HG03469 (cell line): ENCODE data around the gene LDB2.
"Not testable (repeated sequence)": the region's sequence is repeated elsewhere in the genome, so short reads cannot be mapped to it uniquely, and the experiment has no call there.

Source experiments
- ATAC-seq: cut with Tn5 transposase; IDR thresholded peaks from one replicate; pipeline ENCODE4 v1.9.1; 2021; ENCODE audit warnings: mild to moderate bottlenecking, moderate library complexity, moderate number of reproducible peaks; ENCODE audit not compliant: unreplicated experiment

Gene LDB2

DNA sequence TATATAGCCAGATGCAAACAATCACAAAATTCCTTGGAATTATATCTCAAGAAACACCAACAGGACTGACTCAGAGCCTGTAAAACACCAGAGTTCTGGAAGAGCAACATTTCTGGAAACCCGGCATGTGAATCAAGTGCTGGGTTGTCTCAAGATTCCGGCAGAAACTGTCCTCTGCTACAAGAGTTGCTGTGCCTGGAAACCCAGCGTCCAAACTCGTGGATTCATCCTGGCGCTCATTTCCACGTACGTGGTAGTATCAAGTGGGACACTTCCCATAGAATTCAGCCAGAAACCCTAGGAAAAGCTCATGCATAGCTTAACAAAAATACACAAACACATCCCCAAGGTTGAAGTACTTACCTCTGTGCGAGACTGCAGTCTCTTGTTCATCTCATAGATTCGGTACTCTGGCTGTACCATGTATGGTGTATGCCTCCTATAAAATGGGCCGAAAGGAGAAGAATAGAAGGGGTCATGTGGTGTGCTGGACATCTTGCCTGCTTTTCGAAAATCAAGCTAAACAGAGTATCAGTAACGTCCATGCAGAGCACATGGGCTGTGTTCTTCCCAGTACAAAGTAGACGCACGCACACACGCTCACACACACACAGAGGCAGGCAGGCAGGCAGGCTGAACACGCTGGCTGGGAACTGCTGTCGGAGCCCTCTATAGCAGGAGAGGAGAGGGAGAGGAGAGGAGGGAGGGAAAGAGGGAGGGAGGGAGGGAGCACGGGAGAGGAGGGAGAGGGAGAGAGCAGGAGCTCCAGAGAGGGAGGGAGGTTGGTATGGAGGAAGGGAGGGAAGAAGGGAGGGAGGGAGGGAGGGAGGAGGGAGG lies at the start of gene LDB2:
Gene LDB2, minus strand, starts transcription at position 655 of the 837 bp plus-strand sequence.
- no peak for ATAC-seq

DNA sequence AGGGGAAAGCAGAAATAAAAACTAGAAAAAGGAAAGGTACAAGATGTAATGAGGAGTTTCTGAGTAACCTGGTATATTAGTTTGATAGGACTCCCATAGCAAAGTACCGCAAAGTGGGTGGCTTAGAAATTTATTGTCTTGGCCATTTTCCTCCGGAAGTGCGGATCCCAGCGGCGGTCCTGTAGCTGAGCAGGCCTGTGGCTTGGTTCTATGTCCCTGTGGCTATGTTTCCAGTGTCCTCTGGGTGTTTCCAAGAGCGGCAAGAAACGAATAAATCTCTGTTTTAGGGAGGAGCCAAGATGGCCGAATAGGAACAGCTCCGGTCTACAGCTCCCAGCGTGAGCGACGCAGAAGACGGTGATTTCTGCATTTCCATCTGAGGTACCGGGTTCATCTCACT lies 44.0 kb upstream of the LDB2 start:
- ATAC-seq, result no peak

DNA sequence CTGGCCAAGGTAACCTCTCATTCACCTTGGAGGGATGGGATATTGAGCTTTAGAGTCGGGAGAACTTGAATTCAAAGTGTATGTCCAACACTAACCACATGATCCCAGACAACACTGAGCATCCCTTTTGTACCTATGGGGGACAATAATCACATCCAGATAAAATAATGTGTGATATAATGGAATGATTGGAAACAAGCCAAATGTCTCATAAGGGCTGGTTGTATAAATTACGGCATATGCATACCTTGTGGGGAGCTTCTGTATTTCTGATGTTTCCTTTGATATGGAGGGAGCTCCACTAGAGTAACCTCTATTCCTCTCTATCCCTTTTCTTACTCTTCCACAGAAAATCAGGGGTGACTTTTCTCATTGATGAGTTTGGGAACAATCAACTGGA lies 40.7 kb upstream of the LDB2 start:
- ATAC-seq, result no peak

DNA sequence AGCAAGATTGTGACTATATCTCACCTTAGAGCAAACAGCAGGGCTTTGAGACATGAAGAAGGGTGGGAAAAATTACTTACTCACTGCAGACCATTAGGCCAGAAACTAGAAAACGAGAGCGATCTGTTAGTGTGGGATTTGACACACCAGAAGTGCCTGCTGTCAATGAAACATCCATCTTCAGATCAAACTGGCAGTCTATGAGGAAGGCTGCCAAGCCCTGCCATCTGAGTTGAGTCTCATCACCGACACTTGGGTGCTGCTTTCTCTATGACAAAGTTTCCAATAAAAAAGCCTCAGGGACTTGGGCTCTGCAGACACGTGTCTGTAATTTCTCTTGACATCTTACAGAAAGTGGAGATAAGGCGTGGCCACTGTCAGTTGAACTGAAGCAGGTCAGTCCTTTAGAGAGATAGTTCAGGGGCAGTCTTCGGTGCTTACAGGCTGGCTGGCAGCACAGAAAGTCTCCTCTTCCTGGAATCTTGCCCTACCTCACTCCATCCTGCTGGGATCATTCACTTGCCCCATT lies 40.1 kb upstream of the LDB2 start:
- ATAC-seq, result no peak

DNA sequence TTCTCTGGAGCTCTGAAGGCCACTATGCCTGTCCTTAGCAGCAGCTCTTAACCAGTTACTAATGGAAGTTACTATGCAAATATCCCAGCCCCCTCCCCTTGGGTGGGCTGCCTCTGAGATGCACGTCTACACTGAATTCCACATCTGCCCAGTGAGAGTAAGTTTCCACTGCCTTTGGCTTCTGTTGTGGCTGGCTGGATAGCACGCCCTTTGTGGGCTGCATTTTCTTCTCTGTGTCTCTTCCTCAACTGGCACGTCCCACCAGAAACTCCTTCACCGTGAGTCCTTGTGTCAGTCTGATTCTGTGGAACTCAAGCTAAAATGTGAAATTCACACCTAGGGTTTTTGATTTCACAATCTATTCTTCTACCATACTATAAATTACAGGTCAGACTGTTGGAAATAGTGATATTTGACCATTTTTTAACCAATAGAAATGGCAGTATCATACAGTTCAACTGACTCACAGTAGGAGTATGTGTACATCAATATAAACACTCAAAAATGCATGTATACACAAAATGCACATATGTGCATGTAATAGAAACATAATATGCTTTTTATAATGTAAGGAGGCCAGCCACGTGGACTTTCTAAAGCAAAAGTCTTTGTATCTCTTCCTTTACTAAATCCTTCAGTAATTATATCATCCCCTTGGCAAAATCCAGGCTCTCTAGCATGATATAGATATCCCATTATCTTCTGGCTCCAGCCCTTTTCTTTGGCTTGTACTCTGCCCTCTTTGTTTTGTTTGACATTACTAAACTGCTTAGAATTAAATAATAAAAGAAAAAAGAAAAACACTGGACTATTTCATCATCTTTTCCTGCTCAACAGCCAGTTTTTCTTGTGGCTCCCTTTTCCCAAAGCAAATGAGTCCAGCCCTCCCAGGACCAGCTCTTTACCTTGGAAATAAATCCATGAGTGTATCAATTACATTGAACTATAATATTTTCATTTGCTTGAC lies 33.2 kb upstream of the LDB2 start:
- ATAC-seq, result no peak

DNA sequence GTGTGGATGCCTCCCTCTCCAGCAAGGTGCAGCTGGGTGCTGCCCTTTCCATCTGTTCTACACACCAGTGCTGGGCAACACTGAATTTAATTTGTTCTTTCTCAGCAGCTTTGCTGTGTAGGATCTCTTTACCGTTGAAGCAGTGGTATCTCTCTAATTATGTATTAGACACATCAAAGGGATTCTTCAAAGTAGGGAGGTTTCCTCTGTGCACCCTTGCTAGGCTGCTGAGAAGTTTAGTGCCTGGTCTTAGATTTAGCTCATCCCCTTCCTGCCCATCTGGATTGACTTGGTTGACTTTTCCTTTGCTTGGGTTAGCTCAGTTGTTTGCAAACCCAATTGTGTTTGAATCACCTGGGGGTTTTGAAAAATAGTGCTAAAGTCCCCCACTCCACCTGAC lies 27.8 kb upstream of the LDB2 start:
- no peak for ATAC-seq

DNA sequence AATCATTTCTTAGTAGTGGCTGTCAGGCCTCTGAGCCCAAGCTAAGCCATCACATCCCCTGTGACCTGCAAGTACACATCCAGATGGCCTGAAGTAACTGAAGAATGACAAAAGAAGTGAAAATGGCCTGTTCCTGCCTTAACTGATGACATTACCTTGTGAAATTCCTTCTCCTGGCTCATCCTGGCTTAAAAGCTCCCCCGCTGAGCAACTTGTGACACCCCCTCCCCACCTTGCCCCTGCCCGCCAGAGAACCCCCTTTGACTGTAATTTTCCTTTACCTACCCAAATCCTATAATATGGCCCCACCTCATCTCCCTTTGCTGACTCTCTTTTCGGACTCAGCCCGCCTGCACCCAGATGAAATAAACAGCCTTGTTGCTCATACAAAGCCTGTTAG lies 20.3 kb upstream of the LDB2 start:
- ATAC-seq, result not testable (repeated sequence)

DNA sequence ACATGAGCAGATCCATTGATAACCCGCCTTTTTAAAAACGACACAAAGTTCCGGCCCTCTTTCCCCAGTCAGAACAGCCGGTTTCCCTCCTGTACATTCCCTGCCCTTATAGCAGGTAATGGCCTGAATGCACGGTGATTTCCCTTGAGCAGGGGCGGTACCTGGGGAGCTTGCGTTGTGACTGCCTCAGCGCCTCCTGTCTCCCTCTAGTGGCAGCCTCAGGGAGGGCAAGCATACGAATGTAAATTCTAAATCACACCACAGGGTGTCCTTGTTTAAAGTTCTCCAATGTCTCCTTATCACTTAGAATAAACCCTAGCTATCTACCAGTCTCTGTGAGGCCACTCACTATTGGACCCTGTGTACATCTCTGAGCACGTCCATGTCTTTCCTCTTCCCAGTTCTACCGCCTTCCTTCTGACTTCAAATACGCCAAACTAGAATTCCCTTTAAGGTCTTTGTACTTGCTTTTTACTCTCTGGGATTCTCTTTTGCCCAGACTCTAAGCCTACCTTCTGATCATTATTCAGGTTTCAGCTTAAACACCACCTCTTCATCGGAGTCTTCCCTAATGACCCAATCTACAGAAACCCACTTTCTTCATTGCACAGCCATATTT lies 18.4 kb upstream of the LDB2 start:
- ATAC-seq, result peak; percentile 96

DNA sequence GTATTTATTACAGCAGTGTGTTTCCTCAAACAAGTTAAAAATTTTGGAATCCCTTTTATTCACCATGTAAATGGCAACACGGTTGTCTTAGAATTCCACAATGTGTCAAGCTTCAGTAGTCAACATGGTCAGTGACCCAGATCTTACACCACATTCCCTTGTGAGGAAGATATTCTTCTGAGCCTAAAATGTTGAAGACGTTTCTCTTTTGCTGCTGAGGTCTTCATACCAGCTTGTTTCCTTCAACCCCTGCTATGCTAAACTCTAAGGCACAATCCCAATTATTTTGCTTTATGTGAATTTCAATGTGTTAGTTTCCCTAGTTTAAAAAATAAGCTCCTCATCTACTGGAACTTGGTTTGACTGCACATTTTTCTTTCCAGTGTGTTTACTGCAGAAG lies 17.6 kb upstream of the LDB2 start:
- ATAC-seq, result no peak

DNA sequence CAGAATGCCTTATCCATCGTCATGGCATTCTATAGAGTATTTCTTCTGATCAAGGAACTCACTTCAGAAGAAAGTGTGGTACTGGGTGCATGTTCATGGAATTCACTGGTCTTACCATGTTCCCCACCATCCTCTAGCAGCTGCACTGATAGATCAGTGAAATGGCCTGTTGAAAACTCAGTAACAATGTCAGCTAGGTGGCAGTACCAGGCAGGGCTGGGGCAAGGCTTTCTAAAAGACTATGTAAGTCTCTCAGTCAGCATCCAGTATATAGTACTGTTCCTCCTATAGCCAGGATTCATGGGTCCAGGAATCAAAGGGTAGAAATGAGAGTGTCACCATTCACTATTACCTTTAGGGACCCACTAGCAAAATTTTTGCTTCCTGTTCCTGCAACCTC lies 15.8 kb upstream of the LDB2 start:
- ATAC-seq, result no peak

DNA sequence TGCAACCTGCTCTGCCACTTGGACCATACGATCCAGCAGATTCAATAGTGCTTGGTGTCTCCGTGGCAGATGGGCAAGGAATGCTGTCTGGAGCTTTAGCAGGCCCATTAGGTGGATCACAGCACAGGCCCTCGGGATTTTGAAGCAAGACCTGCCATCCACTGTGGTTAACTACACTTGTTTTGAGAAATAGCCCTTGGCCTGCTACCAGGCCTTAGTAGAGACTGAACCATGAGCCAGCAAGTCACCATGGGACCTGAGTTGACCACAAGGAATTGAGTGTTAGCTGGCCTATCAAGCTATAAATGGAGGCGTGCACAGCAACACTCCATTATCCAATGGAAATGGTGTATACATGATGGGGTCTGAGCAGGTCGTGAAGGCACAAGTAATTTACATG lies 14.5 kb upstream of the LDB2 start:
- no peak for ATAC-seq

DNA sequence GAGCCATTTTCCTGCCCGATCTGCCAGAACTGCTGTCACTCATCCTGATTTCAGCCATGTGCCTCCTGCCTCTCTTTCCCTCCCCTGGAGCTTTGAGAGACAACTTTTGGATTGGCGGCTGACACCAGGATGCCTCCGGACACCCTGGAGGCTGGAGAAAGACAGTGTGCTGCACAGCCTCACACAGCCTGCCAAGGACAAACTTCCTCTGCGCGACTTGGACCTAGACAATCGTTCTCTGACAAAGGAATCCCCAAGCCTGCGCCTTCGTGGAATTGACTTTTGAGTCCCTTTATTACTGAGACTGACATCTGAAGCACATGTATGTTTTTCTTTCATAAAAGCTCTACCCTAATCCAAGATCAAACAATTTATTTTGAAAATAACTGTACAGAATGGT lies 10.8 kb upstream of the LDB2 start:
- ATAC-seq, result no peak

DNA sequence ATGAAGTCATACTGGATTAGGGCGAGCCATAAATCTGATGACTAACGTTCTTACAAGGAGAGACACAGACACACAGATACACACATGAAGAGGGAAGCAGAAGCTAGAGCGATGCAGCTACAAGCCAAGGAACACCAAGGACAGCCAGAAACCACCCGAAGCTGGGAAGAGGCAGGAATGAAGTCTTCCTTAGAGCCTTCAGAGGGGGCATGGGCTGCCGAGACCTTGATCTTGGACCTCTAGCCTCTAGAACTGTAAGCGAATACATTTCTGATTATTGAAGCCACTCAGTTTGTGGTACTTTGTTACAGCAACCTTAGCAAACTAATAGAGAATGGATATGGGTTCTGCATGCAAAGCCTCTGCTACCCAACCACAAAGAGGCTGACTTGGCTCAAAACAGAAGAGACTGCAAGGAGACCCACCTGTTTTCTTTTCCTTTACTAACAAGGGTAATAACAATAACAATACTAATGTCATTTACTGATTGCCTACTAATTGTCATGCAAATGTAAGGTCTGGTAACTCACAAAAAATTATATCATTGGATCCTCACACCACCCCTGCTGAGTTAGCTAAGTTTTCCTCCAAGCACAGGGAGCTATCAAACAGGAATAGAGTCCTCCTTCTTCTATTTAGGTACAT lies 10.1 kb upstream of the LDB2 start:
- ATAC-seq, result no peak

DNA sequence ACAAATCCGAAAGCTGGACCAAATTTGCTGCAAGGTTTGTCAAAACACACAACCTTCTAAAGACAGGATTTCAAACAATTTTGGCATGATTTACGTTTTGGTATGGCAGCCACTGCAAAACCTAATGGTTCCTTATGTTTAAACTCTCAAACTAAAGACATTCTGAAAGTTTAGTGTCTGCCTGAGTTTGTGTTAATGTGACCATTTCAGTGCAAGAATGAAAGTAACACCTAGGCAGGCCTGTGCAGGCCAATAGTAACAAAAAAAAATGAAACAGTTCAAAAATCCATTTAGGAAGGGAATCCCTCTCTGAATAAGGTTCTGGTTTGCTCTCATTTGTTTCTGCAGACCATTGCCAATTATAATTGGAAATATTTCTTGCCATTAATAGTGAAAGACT lies 1.9 kb upstream of the LDB2 start:
- ATAC-seq, result no peak

DNA sequence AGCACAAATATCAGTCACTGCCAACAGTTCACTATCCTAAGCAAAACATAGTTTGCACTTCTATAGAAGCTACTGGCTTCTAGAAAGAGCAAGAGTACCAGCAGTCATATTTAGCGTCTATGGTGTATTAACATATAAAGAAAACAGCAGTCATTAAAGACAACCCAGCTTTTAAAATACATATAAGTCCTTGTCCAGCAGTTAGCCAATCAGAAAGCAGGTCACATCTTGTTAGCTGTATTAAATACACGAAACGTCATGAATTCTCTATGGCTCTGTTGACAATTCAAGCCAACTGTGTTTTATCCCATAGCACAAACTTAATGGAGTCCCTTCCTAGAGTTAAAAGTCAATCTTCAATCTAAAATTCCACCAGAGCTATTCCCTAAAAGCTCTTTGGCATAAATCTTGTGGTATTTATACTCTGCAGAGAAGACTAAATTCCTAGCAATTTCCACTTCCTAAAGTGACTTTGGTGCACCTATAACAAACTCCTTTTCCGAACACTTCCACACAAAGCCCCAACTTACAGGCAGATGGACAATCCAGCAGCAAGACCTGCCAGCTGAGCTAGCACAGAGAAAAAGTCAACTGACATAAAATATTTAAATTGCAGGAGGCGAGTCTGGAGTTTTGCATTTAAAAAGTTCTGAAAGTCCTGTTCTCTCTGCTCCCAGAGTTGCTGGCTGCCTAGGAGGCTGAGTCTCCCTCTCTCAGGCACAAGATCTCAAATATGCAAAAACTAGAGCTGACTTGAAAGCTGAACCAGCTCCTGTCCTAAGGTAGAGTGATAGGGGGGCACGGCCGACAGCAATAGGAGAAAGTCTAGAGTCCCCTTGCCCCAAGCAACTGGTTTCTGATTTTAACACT lies 1.3 kb downstream of the LDB2 start:
- ATAC-seq, result no peak

DNA sequence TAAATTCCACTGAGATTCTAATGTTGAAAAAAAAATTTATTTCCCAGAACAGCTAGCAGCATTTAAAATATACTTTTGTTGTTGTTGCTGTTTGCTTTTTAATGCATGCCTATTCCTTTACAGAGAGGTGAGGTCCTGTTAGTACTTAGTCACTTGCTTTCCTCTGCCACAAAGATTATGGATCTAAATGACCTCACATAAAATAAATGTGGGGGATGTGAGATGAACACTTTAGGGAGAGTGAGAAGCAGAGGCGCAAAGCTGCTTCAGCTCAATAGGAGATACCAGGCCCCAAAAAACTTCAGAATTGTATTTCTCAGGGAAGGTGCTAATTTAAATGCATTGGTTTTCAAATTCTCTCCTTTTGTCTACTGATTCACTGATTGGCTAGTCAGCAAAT lies 4.0 kb downstream of the LDB2 start:
- no peak for ATAC-seq

DNA sequence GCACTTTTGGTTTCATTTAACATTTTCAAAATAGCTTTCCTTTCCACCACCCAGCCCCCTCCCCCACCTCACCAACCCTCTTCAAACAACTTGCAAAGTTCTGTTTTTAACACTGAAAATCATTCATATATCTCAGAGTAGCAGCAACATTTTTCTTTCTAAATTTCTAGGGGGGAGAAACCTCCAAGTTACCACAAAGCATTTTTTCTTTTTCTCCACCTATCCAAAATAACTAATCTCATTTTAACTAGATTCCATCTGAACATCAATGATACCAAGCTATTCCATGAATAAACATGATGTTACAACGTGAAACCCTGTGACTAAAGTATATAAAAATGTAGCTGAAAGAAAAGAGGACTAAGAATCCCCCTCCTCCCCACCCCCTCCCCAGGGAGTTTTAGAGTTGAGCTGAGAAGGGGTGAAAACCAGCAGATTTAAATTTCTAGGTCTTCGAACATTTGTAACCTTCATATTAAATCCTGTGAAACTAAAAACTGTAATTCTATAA lies 5.2 kb downstream of the LDB2 start:
- ATAC-seq, result no peak

DNA sequence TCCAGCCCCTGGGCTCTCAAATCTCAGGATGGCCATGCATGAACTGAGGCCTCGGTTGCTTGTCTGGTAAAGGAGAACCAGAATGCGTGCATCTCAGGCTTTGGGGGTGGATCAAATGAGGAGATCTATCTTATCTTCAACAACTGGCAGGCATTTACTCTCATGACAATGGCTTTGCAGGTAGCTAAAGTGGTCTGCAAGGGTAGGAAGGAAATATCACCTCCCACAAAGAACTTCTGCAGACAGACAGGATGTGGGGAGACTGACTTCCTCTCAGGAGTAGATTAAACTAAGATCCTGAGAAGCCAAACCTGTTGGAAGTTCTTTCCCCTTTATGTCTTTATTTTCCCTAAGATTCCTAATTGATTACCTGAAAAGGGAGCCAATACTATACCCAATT lies 7.8 kb downstream of the LDB2 start:
- ATAC-seq, result no peak

DNA sequence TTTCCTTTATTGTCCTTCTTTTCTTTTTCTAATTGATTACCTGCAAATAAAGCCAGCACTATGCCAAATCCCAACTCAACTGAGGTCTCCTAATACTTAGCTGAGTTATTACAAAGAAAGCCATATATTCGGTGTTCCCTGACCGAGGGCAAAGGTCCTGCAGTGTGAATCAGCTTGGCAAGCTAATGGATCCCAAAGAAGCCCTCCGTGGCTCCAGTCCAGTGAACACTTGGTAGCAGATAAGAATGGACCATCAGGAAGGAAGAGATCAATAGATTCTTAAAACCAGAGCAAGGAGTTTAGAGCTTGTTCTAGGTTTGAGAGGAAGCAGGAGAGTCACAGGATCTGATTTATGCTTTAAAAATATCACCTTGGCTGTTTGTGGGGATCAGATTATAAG lies 8.5 kb downstream of the LDB2 start:
- no peak for ATAC-seq

DNA sequence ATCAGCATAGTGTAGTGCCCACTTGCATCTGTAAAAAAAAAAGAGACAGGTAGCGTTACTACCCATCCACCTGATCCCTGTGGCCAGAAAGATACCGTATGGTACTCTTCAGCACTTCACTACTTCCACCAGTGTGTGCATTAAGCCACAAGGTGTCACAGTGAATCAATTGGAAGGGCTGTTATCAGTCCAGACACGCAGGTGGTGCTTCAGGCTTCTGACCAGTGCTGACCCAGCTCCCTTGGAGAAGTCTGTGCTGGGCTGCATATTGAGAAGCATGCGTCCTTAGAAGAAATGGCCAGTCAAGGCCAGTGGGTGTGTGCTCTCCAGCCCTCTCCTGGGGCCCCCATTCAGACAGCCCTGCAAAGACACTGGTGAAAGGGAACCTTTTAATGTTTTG lies 10.6 kb downstream of the LDB2 start:
- no peak for ATAC-seq
